K562 (cell line): Measurements from ENCODE around the gene ARMH4. TPM values are rescaled to one million over a fixed set of nuclear protein-coding genes. Genes with fewer than 3 reads are reported as not detected.

ENCODE experiments used
- BDP1 ChIP-seq: IDR thresholded peaks from 3 replicates; pipeline ENCODE4 v1.6.1; 2011; ENCODE audit not compliant: insufficient read length, insufficient read depth
- BHLHE40 ChIP-seq: IDR thresholded peaks from 2 replicates; pipeline ENCODE4 v1.6.1; 2011; ENCODE audit warnings: low read length, improper control_type of control experiment
- MLLT1 ChIP-seq, 2 experiments: fragments of 450-650 bp; IDR thresholded peaks; 2 replicates each; pipeline ENCODE4 v1.6.1; 2016
- MYC ChIP-seq, 2 experiments: fragments of 250-450 bp in 1 of 2; sonication (Bioruptor Pico) in 1 of 2; IDR thresholded peaks; 2 replicates each; pipeline versions ENCODE4 v1.5.1 to v1.6.1; 2012 to 2021; ENCODE audit warnings: low read depth in 2 of 2, borderline replicate concordance in 1 of 2, improper control_type of control experiment in 1 of 2, low read length in 1 of 2, mild to moderate bottlenecking in 1 of 2, moderate library complexity in 1 of 2
- TCF15 ChIP-seq: fragments of 250-450 bp; sonication (Bioruptor Pico); IDR thresholded peaks from 2 replicates; pipeline ENCODE4 v1.8.0; 2022; ENCODE audit warnings: moderate library complexity, mild to moderate bottlenecking, inconsistent platforms
- ZBTB17 ChIP-seq: fragments of 450-650 bp; formaldehyde crosslinking; IDR thresholded peaks from 2 replicates; pipeline ENCODE4 v1.4.0; 2020; ENCODE audit warnings: mild to moderate bottlenecking
- ZNF609 ChIP-seq: sonication (generic); formaldehyde crosslinking; IDR thresholded peaks from 2 replicates; pipeline ENCODE4 v1.8.1; 2023; ENCODE audit warnings: missing genetic modification reagents, mild to moderate bottlenecking, borderline replicate concordance
- ZNF644 ChIP-seq: fragments of 200-800 bp; sonication (Bioruptor generic); IDR thresholded peaks from 2 replicates; pipeline ENCODE4 v1.6.1; 2016; ENCODE audit warnings: low read depth, missing genetic modification characterization, missing compliant biosample characterization
- polyA plus RNA-seq, 8 experiments: library from polyadenylated mRNA; depleted of rRNA in 4 of 8; stranded (reverse) in 5 of 8; unstranded in 3 of 8; fragments of >200 nt; fragmentation: Nextera tagmentation in 2 of 8; fragmentation: Illumina TruSeq in 1 of 8; extraction: Ambion mirVana in 2 of 8; extraction: Trizol in 1 of 8; gene quantifications; 2 replicates each; pipeline versions ENCODE4 v1.2.1 to v1.2.3, GENCODE V29; 2011 to 2014; ENCODE audit warnings: inconsistent platforms in 1 of 8, missing spikeins in 1 of 8
- total RNA-seq, 7 experiments: library from RNA; depleted of rRNA in 6 of 7; stranded (reverse); fragments of >200 nt in 6 of 7; fragmentation: Illumina TruSeq in 2 of 7; extraction: Trizol in 2 of 7; gene quantifications; 2 replicates each; pipeline versions ENCODE4 v1.2.1 to v1.2.3, GENCODE V29; 2011 to 2021; ENCODE audit warnings: low replicate concordance in 1 of 7
- TF ChIP-seq, protein P1 (sequence below): sonication (generic); formaldehyde crosslinking; IDR thresholded peaks from 2 replicates; pipeline ENCODE4 v1.9.0; 2022; ENCODE audit warnings: mild to moderate bottlenecking, missing genetic modification reagents

Gene ARMH4
- total and polyA plus RNA-seq, 9 of the 15 experiments (the other 6 are each of a cell fraction or from before 2014, with no cell fraction given): 0.06 to 0.98 (median 0.07) TPM; not detected in 2

GRCh38 chr14:58150243-58150805 is 1.7 kb downstream of the ARMH4 start (continued):
- no peak for TF ChIP-seq ZNF644
- TF ChIP-seq, protein P1, sequence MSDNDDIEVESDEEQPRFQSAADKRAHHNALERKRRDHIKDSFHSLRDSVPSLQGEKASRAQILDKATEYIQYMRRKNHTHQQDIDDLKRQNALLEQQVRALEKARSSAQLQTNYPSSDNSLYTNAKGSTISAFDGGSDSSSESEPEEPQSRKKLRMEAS: no peak
- no peak for TF ChIP-seq MYC (IDR thresholded peaks at IDR 0.05; ENCODE audit: low read depth, low read length)
- no peak for TF ChIP-seq MYC (CRISPR knock-in tag; IDR thresholded peaks at IDR 0.05; ENCODE audit: borderline replicate concordance, low read depth)
- TF ChIP-seq ZNF609 (CRISPR knock-in tag): no peak
- no peak for TF ChIP-seq MLLT1 (IDR thresholded peaks at IDR 0.05)
- TF ChIP-seq TCF15 (CRISPR knock-in tag): no peak
- TF ChIP-seq BHLHE40: no peak
- TF ChIP-seq ZBTB17 (CRISPR knock-in tag): no peak
- no peak for TF ChIP-seq BDP1
